D721Med (cell line): ENCODE measurements around the gene PGP.

Experiments used
- DNase-seq: peaks from one replicate; pipeline ENCODE4 v3.0.0; 2011; ENCODE audit warnings: low spot score; ENCODE audit not compliant: insufficient read length
- FAIRE-seq: peaks from 2 replicates; lab custom pipeline; 2011; peaks lifted over from hg19 to GRCh38; lab: Jason Lieb, UNC
- CTCF ChIP-seq: IDR thresholded peaks from 2 replicates; pipeline ENCODE4 v1.5.1; 2012; ENCODE audit warnings: mild to moderate bottlenecking, control low read depth; ENCODE audit not compliant: insufficient read depth; ENCODE audit errors: missing control alignments

The PGP gene

DNA sequence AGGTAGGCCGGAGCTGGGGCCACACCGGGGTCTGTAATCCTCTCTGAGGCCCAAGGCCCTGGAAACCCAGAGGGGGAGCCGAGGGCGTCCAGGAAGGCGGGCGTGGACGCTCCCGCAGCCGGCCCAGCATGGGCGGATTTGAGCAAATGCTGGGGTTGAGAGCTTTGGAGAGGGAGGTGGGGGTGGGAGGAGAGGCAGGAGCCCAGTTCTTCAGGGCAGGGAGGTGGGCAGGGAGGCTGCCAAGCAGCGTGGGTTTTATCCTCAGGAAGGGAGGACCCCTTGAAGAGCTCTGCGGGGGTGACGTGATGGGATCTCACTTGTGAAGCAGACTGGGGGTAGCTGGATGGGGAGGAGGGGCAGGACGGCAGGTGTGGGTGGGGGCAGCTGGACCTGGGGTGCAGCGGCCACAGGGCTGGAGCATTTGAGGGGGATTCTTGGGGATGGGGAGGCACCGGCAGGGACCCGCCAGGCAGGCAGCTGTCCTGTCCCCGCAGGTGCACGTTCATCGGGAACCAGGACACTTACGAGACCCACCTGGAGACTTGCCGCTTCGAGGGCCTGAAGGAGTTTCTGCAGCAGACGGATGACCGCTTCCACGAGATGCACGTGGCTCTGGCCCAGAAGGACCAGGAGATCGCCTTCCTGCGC is 41.8 kb downstream of the PGP start:
- FAIRE-seq (no peak), DNase-seq (no peak)
- TF ChIP-seq CTCF, result no peak

GRCh38 chr16:2171601-2172178 is 43.0 kb downstream of the PGP start:
- no peak for TF ChIP-seq CTCF
- no peak for FAIRE-seq
- DNase-seq, result no peak

DNA sequence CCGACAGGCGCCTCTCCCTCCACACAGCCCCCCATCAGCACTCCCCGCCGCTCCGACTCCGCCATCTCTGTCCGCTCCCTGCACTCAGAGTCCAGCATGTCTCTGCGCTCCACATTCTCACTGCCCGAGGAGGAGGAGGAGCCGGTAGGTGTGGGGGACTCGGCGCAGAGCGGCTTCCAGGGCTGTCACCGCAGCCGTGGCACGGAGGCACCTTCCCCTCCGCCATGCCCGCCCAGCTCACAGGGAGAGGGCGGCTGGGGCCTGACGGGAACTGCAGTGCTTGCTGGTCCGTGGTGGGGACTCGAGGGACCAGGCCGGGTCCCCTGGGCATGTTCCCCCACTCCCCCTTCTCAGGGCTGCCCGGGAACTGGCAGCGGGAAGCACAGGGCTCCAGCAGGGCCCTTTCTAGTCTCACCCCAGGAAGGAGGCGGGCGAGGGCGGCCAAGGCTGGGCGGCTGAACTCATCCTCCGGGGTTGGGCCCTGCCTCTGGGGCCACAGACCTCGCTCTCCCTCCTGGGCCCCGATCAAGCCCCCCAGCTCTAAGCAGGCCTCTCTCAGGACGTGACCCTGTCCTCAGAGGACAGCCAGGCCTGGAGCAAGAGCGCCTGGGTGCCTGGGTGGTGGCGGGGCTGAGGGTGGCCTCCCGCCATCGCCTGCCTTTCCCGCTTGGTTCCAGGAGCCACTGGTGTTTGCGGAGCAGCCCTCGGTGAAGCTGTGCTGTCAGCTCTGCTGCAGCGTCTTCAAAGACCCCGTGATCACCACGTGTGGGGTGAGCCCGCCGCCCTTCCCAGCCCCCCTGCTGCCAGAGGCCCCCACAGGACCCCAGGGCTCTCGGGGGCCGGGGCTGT is 43.8 kb downstream of the PGP start:
- no peak for DNase-seq
- FAIRE-seq, result no peak
- TF ChIP-seq CTCF, result no peak

DNA sequence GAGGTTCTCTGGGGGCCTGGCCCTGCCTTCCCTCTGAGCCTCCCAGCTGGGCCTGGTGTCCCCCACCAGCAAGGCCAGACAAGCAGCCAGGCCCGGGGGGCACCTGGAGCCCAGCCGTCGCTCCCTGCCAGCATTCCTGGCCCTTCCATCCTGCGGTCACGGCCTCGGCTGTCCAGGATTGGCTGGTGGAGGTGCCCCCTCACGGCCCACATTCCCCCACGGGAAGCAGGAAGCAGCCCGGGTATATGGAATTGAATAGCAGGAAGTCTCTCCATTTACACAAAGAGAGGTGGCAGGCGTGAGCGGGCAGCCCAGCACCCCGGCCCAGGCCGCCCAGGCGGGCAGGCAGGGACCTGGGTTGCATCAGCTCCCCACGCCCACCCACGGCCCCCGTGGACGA is 44.6 kb downstream of the PGP start:
- FAIRE-seq (no peak), DNase-seq (no peak)
- TF ChIP-seq CTCF, result no peak

- TF ChIP-seq CTCF, result no peak
- DNase-seq, result no peak
- no peak for FAIRE-seq
Observed at GRCh38 chr16:2167068-2167638, 47.5 kb downstream of the PGP start.

- FAIRE-seq, result no peak
- TF ChIP-seq CTCF, result no peak
- DNase-seq, result no peak
Observed at GRCh38 chr16:2166263-2167067, 48.2 kb downstream of the PGP start.
